ENCODE results near the gene CAMKMT. TPM values are rescaled to one million over a fixed set of nuclear protein-coding genes. Genes with fewer than 3 reads are reported as not detected.

CAMKMT gene
- total RNA-seq, 1 experiment from 2014 or later, result 17.4 TPM

DNA sequence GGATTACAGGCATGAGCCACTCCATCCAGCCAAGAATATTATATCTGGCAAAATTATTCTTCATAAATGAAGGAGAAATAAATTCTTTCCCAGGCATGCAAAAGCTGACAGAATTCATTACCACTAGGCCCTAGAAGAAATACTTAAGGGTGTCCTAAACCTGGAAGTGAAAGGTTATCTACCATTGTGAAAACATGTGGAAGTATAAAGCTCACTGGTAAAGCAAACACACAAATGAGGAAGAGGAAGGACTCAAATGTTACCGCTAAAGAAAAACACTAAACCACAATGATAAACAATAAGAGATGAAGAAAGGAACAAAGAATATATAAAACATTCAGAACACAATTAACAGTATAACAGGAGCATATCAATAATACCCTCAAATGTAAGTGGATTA lies 171.8 kb downstream of the CAMKMT start:
- Histone ChIP-seq H2AK5ac (ENCODE audit: insufficient read length, low read length) (no peak overlapping the region), H3K4me1 (ENCODE audit: insufficient read depth, low read length) (no peaks in the 10 kb centered on the region), H3K18ac (ENCODE audit: insufficient read length, low read depth, low read length) (no peak overlapping the region), H3K4ac (ENCODE audit: low read depth, low read length) (no peak overlapping the region), H4K20me1 (ENCODE audit: control insufficient read depth, insufficient read depth, insufficient read length) (no peaks in the 10 kb centered on the region), H2BK5ac (ENCODE audit: insufficient read length, low read length) (no peak overlapping the region), H3K4me2 (ENCODE audit: insufficient read depth, insufficient read length, low read length) (no peak overlapping the region), H3K56ac (ENCODE audit: insufficient read length, low read depth, low read length) (no peak overlapping the region), H2BK12ac (ENCODE audit: insufficient read length, low read depth, low read length) (no peak overlapping the region), H3K79me2 (ENCODE audit: insufficient read depth, low read length) (no peaks in the 10 kb centered on the region), H3K79me1 (ENCODE audit: insufficient read depth, low read depth, low read length, poor library complexity, severe bottlenecking) (no peaks in the 10 kb centered on the region), H3K9ac (ENCODE audit: extremely low read depth, insufficient read length, low read length) (no peak overlapping the region), H3K23ac (ENCODE audit: insufficient read length, low read depth, low read length) (no peak overlapping the region), H4K91ac (ENCODE audit: insufficient read length, low read depth, low read length) (no peak overlapping the region), H3K9me3 (ENCODE audit: control insufficient read depth, low read depth, low read length) (no peaks in the 10 kb centered on the region), H4K8ac (replicated peaks; ENCODE audit: insufficient read length, low read depth, low read length) (no peak overlapping the region), H3K14ac (ENCODE audit: insufficient read depth, low read length) (no peak overlapping the region), H2BK20ac (ENCODE audit: low read depth, low read length, poor library complexity, severe bottlenecking) (no peak overlapping the region), H2BK120ac (ENCODE audit: low read depth, low read length, poor library complexity, severe bottlenecking) (no peak overlapping the region), H3K23me2 (ENCODE audit: insufficient read length, low read depth, low read length, poor library complexity, severe bottlenecking) (no peaks in the 10 kb centered on the region), H4K5ac (ENCODE audit: insufficient read length, low read depth, low read length) (no peak overlapping the region), H3K27ac (ENCODE audit: insufficient read length, low read depth, low read length) (no peak overlapping the region), H2BK15ac (ENCODE audit: low read depth, low read length) (no peak overlapping the region), H2AFZ (ENCODE audit: low read length) (no peak overlapping the region), H3K27me3 (ENCODE audit: insufficient read depth, low read length) (no peaks in the 10 kb centered on the region), H3T11ph (ENCODE audit: low read length) (no peak overlapping the region)
- Mint-ChIP-seq H3K9me3 (no peaks in the 10 kb centered on the region; a peak in 1 of 5 replicates), H3K27me3 (ENCODE audit: low read depth) (no peaks in the 10 kb centered on the region), H3K27ac (no peak overlapping the region; a peak in 1 of 7 replicates), H3K4me3 (no peak overlapping the region), H3K36me3 (ENCODE audit: insufficient read depth in 1 of 3, low read depth in 3 of 3) (peaks cover 0 to 4% (median 0%) of the 10 kb centered on the region in 3 experiments; a peak in 2 of 7 replicates), H3K4me1 (peaks cover 11% of the 10 kb centered on the region in 2 experiments)
- WGBS (ENCODE audit: extremely low coverage, insufficient read length, low lambda C conversion rate), result no CpG with 5 or more reads among the region's 1 CpG
- no peak for DNase-seq
- TF ChIP-seq, protein P1, sequence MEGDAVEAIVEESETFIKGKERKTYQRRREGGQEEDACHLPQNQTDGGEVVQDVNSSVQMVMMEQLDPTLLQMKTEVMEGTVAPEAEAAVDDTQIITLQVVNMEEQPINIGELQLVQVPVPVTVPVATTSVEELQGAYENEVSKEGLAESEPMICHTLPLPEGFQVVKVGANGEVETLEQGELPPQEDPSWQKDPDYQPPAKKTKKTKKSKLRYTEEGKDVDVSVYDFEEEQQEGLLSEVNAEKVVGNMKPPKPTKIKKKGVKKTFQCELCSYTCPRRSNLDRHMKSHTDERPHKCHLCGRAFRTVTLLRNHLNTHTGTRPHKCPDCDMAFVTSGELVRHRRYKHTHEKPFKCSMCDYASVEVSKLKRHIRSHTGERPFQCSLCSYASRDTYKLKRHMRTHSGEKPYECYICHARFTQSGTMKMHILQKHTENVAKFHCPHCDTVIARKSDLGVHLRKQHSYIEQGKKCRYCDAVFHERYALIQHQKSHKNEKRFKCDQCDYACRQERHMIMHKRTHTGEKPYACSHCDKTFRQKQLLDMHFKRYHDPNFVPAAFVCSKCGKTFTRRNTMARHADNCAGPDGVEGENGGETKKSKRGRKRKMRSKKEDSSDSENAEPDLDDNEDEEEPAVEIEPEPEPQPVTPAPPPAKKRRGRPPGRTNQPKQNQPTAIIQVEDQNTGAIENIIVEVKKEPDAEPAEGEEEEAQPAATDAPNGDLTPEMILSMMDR (conservative IDR thresholded peaks at IDR 0.05), result no peak

All from H9 (cell line).